Superior temporal gyrus (tissue), 1 donor: ENCODE data around the gene SWAP70.

Experiments used
- DNase-seq: peaks from one replicate; pipeline ENCODE4 v3.0.0-alpha.2; 2016; ENCODE audit errors: extremely low spot score

Gene SWAP70

GRCh38 chr11:9776203-9776602 lies 112.3 kb downstream of the SWAP70 start:
- DNase-seq: no peak

- no peak for DNase-seq
These were observed 113.2 kb downstream of the SWAP70 start for GRCh38 chr11:9777066-9777465.

DNA sequence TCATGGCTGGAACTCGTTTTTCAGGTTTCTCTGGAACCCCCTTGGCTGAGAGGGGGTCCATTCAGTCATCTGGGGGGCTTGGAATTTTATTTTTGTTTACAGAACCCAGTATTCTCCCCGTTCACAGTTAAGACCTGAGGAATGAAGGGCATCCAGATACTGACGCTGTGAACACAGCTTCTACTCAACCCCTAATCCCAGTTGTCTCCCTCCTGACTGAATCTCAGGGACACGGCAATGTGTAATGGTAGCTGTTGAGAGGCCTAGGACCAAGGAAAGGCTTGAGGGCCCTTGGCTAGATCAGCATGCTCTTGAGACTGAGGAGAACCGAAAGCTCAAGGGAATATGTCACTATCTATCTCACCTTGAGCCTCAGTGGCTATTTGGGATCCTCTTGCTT lies 113.6 kb downstream of the SWAP70 start:
- no peak for DNase-seq

GRCh38 chr11:9780929-9781328 lies 117.1 kb downstream of the SWAP70 start:
- no peak for DNase-seq

DNA sequence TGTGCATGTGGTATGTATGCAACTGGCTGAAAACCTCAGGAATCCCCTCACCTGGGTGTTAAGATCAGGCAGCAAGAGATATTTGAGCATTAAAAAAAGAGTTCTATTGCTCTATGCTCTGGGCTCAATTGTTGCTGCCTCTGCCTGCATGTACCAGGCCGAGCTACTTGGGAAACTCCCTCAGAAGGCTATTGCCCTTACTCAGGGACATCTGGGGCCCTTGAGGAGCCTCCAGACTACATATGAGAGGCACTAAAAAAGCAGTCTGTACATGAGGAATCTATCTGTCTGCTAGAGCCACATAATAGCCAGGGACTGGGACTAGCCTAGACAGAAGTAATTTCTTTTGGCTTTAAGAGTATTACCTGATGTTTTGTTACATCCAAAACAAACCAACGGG lies 120.1 kb downstream of the SWAP70 start:
- DNase-seq: no peak

DNA sequence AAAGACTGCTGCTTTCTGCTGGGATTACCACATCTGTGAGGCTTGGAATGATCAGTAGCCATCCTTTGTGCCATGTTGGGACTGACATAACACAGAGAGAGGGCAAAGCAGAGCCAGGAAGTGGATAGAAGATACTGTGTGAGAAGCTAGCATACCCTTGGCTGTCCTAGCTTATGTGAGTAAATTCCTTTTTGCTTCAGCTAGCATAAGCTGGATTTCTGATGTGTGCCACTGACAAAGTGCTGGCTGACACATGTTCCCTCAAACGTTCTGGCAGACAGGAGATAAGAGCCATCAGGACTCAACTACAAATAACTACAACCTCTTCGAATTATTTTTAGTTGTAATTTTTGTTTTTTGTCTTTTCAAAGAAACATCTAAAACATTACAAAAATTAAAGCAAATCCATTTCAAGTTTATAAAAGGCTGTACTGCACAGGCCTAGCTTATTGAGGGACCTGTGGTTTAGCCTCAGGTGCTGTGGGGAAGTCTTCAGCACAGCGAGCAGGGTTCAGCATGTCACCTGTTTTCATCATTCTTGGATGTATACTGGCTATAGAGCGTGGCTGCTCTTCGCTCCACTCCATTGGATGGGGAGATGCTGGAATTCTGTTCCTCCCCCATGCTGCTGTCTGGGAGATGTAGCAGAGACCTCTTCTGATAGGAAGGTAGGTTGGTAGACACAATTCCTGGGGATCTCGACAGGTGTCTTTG lies 120.9 kb downstream of the SWAP70 start:
- DNase-seq: no peak

DNA sequence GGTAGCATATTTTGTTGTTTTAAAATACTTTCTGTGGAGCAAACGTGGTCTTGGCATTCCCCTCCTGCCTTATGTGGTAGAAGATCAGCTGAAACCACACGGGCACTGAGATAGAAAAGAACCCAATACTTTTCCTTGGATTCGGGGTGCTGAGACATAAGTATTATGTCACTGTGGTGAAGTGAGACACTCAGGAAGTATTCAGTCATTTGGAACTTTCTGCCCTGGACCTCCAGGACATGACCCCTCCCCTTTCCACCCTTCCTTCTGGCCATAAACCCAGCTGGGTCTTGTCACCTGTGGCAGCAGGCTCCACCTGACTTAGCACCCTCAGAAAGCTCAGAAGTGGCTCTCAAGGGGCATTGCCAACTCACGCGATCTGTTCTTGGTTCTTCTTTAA lies 123.4 kb downstream of the SWAP70 start:
- DNase-seq: no peak

DNA sequence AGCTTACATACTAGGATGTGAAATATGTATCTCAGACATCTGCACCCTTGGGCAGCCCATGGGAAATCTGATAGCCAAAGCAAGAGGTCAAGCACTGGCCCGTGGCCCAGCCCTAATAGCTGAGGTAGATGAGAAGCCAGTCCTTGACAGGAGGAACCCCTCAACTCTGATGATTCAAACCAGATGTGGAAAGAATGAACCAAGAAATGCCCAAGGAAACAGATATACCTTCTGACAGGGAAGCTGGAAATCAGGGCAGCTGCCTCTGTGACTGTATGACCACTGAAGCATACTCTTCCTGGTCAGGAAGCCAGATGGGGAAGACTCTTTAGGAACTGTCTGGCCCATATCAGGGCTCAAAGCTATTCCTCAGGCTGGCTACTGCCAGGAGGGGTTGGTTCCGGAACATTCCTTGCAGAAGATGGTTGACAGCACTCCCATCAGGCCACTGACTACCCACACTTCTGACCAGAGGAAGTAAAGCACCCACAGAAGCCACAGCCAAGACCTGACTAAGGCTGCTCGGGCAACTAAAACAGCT lies 124.2 kb downstream of the SWAP70 start:
- DNase-seq: no peak

- no peak for DNase-seq
These were observed 126.0 kb downstream of the SWAP70 start for GRCh38 chr11:9789910-9790309.

- no peak for DNase-seq
These were observed 126.8 kb downstream of the SWAP70 start for GRCh38 chr11:9790703-9791102.

GRCh38 chr11:9796266-9796665 lies 132.4 kb downstream of the SWAP70 start:
- no peak for DNase-seq

DNA sequence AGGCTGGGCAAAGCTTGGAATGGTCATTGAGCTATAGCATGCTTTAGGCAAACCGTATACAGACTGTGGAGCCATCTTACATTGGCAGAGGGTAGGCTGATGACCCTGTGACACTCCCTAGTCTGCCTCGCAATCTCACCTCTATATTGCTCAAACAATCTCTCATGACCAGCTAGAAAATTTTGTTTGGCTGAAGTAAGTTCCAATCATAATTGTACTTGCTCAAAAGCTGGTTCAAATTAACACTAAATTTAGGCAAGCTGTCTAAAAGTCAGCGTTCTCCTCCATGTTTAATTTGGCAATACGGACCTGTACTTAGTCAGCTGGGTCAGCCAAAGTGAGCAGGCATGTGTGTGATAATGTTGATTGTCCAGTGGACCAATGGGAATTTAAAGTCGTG lies 133.0 kb downstream of the SWAP70 start:
- no peak for DNase-seq

DNA sequence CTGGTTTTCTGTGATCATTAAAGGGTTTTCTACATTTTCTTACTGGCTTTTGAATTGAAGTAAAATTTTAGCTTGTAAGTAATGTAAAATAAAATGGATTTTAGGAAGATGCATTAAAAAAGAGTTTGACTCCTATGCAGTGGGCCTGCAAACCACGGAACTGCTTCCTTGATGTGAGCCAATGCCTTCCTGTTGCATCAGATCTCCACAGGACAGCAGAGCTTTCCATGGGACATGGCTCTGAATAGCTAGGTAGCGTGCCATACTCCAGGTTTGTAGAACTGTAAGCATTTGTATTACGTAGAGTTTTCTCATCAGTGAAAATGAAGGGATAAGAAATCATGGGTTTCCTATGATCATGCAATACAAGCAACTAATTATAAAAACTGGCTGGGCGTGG lies 133.4 kb downstream of the SWAP70 start:
- no peak for DNase-seq

DNA sequence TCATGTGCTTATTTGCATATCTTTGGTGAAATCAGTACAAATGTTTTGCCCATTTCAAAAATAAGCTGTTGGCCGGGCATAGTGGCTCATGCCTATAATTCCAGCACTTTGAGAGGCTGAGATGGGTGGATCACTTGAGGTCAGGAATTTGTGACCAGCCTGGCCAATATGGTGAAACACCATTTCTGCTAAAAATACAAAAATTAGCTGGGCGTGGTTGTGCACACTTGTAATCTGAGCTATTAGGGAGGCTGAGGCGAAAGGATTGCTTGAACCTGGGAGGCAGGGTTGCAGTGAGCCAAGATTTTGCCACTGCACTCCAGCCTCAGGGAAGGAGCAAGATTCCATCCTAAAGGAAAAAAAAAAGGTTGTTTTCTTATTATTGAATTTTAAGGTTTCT lies 136.0 kb downstream of the SWAP70 start:
- no peak for DNase-seq

- DNase-seq: peak; percentile 34
These were observed 138.5 kb downstream of the SWAP70 start for GRCh38 chr11:9802291-9802861.
